ENCODE measurements around the gene SLC12A5. TPM values are rescaled to one million over a fixed set of nuclear protein-coding genes. Genes with fewer than 3 reads are reported as not detected.

Gene SLC12A5
- total and polyA plus RNA-seq, 2 of the 4 experiments (the other 2 are of a cell fraction) = 2.2 TPM; not detected in 1

DNA sequence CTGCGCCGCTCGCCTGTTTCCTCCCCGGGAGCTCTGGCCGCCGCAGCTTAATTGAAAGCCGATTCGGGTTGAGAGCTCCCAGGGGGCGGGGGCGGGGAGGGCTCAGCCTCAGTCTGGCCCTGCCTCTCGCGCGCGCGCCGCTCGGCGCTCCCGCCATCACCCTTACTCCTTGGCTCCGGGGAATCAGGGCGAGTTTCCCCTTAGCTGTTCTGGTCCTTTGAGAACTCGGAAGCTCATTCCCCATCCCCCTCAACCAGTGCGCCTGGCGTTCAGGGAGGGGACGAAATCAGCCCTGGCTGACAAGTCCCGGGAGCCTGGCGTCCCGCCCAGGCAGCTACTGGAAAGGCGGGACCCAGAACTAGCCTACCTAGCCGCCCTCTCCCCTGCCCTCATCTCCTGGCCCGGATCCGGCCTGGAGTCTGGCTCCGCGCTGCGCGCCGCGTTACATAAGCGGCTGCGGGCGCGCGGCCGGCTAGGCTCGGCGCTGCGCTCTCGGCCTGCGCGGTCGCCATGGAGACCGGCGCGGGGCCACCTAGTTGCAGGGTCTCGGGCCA is 2.8 kb downstream of the SLC12A5 start:
- WGBS, 2 experiments (ENCODE audit: extremely low coverage in 2 of 2, insufficient read length in 1 of 2) = 3% methylated on average over 6 of the region's 55 CpGs; no CpG with 5 or more reads in 1 of the 2 experiments
- no peak overlapping the region for H3K4ac ChIP-seq (ENCODE audit: low read depth, low read length)
- H3K9me3 ChIP-seq (ENCODE audit: control insufficient read depth, insufficient read depth, low read length) = peaks cover 2% of the 10 kb centered on the region; the same call in 1 of the 2 replicates
- no peak overlapping the region for H3K56ac ChIP-seq (ENCODE audit: extremely low read depth, insufficient read depth, low read length)
- dilution Hi-C loops (cut with HindIII; ENCODE audit: low sequenced_read_pairs, unreplicated experiment) (no loop called here), intact Hi-C loops (cut with micrococcal nuclease) (no loop called here), in situ Hi-C loops (cut with MboI; ENCODE audit: low sequenced_read_pairs) (no loop called here)
- no peak overlapping the region for H4K5ac ChIP-seq (ENCODE audit: low read depth, low read length)
- no peaks in the 10 kb centered on the region for H3K4me1 ChIP-seq (ENCODE audit: control insufficient read depth, insufficient read depth, low read length)
- H3K18ac ChIP-seq (ENCODE audit: low read depth, low read length) = no peak overlapping the region
- H2AK9ac ChIP-seq (replicated peaks; ENCODE audit: low read depth, low read length, poor library complexity) = no peak overlapping the region
- DNase-seq (no peak), ATAC-seq (ENCODE audit: low read depth) (0 out of 2 replicates have a peak, but pooled peaks have one; percentile 28)
- H3K27ac ChIP-seq (ENCODE audit: insufficient read depth, low read length) = no peak overlapping the region
- H3K23ac ChIP-seq (ENCODE audit: low read depth, low read length) = no peak overlapping the region
- H3K4me2 ChIP-seq (ENCODE audit: low read depth, low read length) = no peak overlapping the region
- H3K4me3 ChIP-seq (ENCODE audit: insufficient read depth, low read depth, low read length) = no peak overlapping the region
- H2BK20ac ChIP-seq (ENCODE audit: low read depth, low read length) = no peak overlapping the region
- no peaks in the 10 kb centered on the region for H3K9me1 ChIP-seq (ENCODE audit: insufficient read depth, low read length)
- no peak for TF ChIP-seq RAD21 (IDR thresholded peaks at IDR 0.05; ENCODE audit: low read length)
- no peak overlapping the region for H4K8ac ChIP-seq (ENCODE audit: low read depth in 2 of 2, low read length in 2 of 2)
- no TSS peak for BruUV-seq (replicated peaks)
- no peaks in the 10 kb centered on the region for H3K36me3 ChIP-seq (ENCODE audit: control insufficient read depth, insufficient read depth, low read length)
- POLR2A ChIA-PET (ENCODE audit: unreplicated experiment) = no interaction called here
- H2BK15ac ChIP-seq (ENCODE audit: low read depth, low read length) = no peak overlapping the region
- H3K79me1 ChIP-seq (ENCODE audit: low read depth in 1 of 2, low read length in 2 of 2) = no peaks in the 10 kb centered on the region
- CTCF ChIA-PET = no interaction called here
- no peak overlapping the region for H4K91ac ChIP-seq (ENCODE audit: insufficient read depth, low read depth, low read length)
- no peaks in the 10 kb centered on the region; the same call in 1 of the 2 replicates for H4K20me1 ChIP-seq (ENCODE audit: insufficient read depth, low read length)
- no peak overlapping the region for H2BK5ac ChIP-seq (ENCODE audit: low read depth, low read length, poor library complexity, severe bottlenecking)
- peak overlapping the region; percentile 32 for H2AFZ ChIP-seq (replicated peaks; ENCODE audit: low read length, poor library complexity)
- no peak overlapping the region for H3K14ac ChIP-seq (replicated peaks; ENCODE audit: low read depth, low read length)
- peaks cover 55% of the 10 kb centered on the region for H3K27me3 ChIP-seq (ENCODE audit: control insufficient read depth, insufficient read depth, low read length)
- H2BK120ac ChIP-seq (ENCODE audit: low read depth, low read length) = no peak overlapping the region
- no peak overlapping the region for H3K9ac ChIP-seq (ENCODE audit: low read depth, low read length)
- no peak overlapping the region for H2AK5ac ChIP-seq (ENCODE audit: low read depth, low read length)
